Activated CD4-positive, alpha-beta T cell treated with anti-CD3 and anti-CD28 coated beads, Interleukin-2, amount 50 U/mL, for 48 hours (primary cell): ENCODE measurements around the gene IL13RA1.
"Not testable (repeated sequence)": the region's sequence is repeated elsewhere in the genome, so short reads cannot be mapped to it uniquely, and the experiment has no call there.

ENCODE experiments used
- DNase-seq, 2 experiments: peaks; one replicate each; pipeline ENCODE4 v3.0.0-alpha.2; 2020

IL13RA1 gene

GRCh38 chrX:118730500-118731247 is 3.3 kb downstream of the IL13RA1 start:
- DNase-seq, result no peak

GRCh38 chrX:118732551-118732950 is 5.1 kb downstream of the IL13RA1 start:
- not testable (repeated sequence) for DNase-seq

- DNase-seq, result no peak
Measured at GRCh38 chrX:118734909-118735308, 7.5 kb downstream of the IL13RA1 start.

GRCh38 chrX:118736394-118737010 is 9.1 kb downstream of the IL13RA1 start:
- DNase-seq, result no peak

- DNase-seq, result no peak
Measured at GRCh38 chrX:118739577-118739976, 12.2 kb downstream of the IL13RA1 start.

- DNase-seq, result no peak
Measured at GRCh38 chrX:118740276-118740889, 13.0 kb downstream of the IL13RA1 start.

GRCh38 chrX:118742176-118742575 is 14.8 kb downstream of the IL13RA1 start:
- DNase-seq, result no peak

GRCh38 chrX:118745570-118745969 is 18.2 kb downstream of the IL13RA1 start:
- no peak for DNase-seq

GRCh38 chrX:118751950-118752783 is 24.8 kb downstream of the IL13RA1 start:
- no peak for DNase-seq

- DNase-seq, result no peak
Measured at GRCh38 chrX:118755633-118756032, 28.2 kb downstream of the IL13RA1 start.

- no peak for DNase-seq
Measured at GRCh38 chrX:118756101-118756500, 28.7 kb downstream of the IL13RA1 start.

- DNase-seq, result no peak
Measured at GRCh38 chrX:118758511-118758910, 31.1 kb downstream of the IL13RA1 start.

- DNase-seq, result no peak
Measured at GRCh38 chrX:118760025-118760424, 32.6 kb downstream of the IL13RA1 start.

- DNase-seq, result no peak
Measured at GRCh38 chrX:118761939-118762707, 34.7 kb downstream of the IL13RA1 start.

- no peak for DNase-seq
Measured at GRCh38 chrX:118763489-118763888, 36.1 kb downstream of the IL13RA1 start.

- no peak for DNase-seq
Measured at GRCh38 chrX:118764122-118764521, 36.7 kb downstream of the IL13RA1 start.

- no peak for DNase-seq
Measured at GRCh38 chrX:118770133-118770760, 42.8 kb downstream of the IL13RA1 start.

GRCh38 chrX:118772051-118772450 is 44.6 kb downstream of the IL13RA1 start:
- no peak for DNase-seq

GRCh38 chrX:118773782-118774181 is 46.4 kb downstream of the IL13RA1 start:
- DNase-seq, result no peak

- DNase-seq, result no peak
Measured at GRCh38 chrX:118779581-118779980, 52.2 kb downstream of the IL13RA1 start.

- DNase-seq, result no peak
Measured at GRCh38 chrX:118780509-118780908, 53.1 kb downstream of the IL13RA1 start.

- no peak for DNase-seq
Measured at GRCh38 chrX:118780911-118781310, 53.5 kb downstream of the IL13RA1 start.
